GM23338 (cell line): ENCODE measurements around the gene METTL14.

Source experiments
- CREB1 ChIP-seq: fragments of 250-450 bp; sonication (Bioruptor Pico); IDR thresholded peaks from 2 replicates; pipeline ENCODE4 v1.5.0; 2020; ENCODE audit warnings: low read depth, mild to moderate bottlenecking, moderate library complexity
- EZH2 ChIP-seq: fragments of 200-600 bp; sonication (generic); IDR thresholded peaks from one replicate; pipeline ENCODE4 v1.8.0; 2017; ENCODE audit warnings: antibody characterized with exemption, mild to moderate bottlenecking, low read depth; ENCODE audit not compliant: unreplicated experiment
- EZH2phosphoT487 ChIP-seq: fragments of 200-600 bp; sonication (generic); IDR thresholded peaks from one replicate; pipeline ENCODE4 v1.8.1; 2018; ENCODE audit warnings: antibody characterized with exemption; ENCODE audit not compliant: unreplicated experiment
- JUNB ChIP-seq: IDR thresholded peaks from one replicate; pipeline ENCODE4 v1.6.1; 2016; ENCODE audit warnings: antibody characterized with exemption; ENCODE audit not compliant: unreplicated experiment
- NANOG ChIP-seq: IDR thresholded peaks from 2 replicates; pipeline ENCODE4 v1.6.1; 2016; ENCODE audit warnings: antibody characterized with exemption, borderline replicate concordance
- POLR2AphosphoS5 ChIP-seq: IDR thresholded peaks from 2 replicates; pipeline ENCODE4 v1.6.1; 2016; ENCODE audit warnings: antibody characterized with exemption, low read depth
- TF ChIP-seq, protein P1 (sequence below), 2 experiments: fragments of 200-600 bp in 1 of 2; sonication (generic) in 1 of 2; conservative IDR thresholded peaks; 2 replicates each; pipeline versions ENCODE4 v1.5.1 to v1.6.1; 2016 to 2017; ENCODE audit warnings: antibody characterized with exemption in 2 of 2, low read depth in 2 of 2, mild to moderate bottlenecking in 2 of 2, moderate library complexity in 1 of 2
- TF ChIP-seq, protein P2 (sequence below): IDR thresholded peaks from one replicate; pipeline ENCODE4 v1.6.1; 2018; ENCODE audit warnings: antibody characterized with exemption; ENCODE audit not compliant: unreplicated experiment
- TF ChIP-seq, protein P3 (sequence below): IDR thresholded peaks from 2 replicates; pipeline ENCODE4 v1.6.1; 2016; ENCODE audit warnings: antibody characterized with exemption

DNA sequence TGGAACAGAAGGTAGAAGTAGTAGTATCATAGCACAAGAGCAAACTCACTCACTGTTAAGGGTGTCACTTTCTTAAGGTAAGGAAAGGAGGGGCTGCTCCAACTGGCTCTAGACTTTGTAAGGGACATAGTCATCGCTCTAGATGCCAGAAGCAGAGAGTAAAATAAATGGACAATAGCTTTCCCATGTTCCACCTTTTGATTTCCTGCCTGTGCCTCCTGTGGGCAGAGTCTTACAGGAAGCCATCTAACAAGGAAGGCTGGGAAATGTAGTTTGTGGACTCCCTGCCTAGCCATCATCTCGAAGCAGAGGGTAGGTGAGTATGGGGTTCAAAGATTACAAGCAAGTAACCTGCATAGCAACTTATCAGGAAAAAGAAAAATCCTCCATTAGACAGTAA, 1.7 kb upstream of the METTL14 start:
- TF ChIP-seq, protein P1, sequence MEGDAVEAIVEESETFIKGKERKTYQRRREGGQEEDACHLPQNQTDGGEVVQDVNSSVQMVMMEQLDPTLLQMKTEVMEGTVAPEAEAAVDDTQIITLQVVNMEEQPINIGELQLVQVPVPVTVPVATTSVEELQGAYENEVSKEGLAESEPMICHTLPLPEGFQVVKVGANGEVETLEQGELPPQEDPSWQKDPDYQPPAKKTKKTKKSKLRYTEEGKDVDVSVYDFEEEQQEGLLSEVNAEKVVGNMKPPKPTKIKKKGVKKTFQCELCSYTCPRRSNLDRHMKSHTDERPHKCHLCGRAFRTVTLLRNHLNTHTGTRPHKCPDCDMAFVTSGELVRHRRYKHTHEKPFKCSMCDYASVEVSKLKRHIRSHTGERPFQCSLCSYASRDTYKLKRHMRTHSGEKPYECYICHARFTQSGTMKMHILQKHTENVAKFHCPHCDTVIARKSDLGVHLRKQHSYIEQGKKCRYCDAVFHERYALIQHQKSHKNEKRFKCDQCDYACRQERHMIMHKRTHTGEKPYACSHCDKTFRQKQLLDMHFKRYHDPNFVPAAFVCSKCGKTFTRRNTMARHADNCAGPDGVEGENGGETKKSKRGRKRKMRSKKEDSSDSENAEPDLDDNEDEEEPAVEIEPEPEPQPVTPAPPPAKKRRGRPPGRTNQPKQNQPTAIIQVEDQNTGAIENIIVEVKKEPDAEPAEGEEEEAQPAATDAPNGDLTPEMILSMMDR (conservative IDR thresholded peaks at IDR 0.05; ENCODE audit: low read depth in 2 of 2): no peak
- TF ChIP-seq POLR2AphosphoS5 (no peak), JUNB (no peak), EZH2 (no peak), EZH2phosphoT487 (no peak), CREB1 (CRISPR knock-in tag) (no peak), NANOG (no peak)
- TF ChIP-seq, protein P2, sequence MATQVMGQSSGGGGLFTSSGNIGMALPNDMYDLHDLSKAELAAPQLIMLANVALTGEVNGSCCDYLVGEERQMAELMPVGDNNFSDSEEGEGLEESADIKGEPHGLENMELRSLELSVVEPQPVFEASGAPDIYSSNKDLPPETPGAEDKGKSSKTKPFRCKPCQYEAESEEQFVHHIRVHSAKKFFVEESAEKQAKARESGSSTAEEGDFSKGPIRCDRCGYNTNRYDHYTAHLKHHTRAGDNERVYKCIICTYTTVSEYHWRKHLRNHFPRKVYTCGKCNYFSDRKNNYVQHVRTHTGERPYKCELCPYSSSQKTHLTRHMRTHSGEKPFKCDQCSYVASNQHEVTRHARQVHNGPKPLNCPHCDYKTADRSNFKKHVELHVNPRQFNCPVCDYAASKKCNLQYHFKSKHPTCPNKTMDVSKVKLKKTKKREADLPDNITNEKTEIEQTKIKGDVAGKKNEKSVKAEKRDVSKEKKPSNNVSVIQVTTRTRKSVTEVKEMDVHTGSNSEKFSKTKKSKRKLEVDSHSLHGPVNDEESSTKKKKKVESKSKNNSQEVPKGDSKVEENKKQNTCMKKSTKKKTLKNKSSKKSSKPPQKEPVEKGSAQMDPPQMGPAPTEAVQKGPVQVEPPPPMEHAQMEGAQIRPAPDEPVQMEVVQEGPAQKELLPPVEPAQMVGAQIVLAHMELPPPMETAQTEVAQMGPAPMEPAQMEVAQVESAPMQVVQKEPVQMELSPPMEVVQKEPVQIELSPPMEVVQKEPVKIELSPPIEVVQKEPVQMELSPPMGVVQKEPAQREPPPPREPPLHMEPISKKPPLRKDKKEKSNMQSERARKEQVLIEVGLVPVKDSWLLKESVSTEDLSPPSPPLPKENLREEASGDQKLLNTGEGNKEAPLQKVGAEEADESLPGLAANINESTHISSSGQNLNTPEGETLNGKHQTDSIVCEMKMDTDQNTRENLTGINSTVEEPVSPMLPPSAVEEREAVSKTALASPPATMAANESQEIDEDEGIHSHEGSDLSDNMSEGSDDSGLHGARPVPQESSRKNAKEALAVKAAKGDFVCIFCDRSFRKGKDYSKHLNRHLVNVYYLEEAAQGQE: no peak
- TF ChIP-seq, protein P3, sequence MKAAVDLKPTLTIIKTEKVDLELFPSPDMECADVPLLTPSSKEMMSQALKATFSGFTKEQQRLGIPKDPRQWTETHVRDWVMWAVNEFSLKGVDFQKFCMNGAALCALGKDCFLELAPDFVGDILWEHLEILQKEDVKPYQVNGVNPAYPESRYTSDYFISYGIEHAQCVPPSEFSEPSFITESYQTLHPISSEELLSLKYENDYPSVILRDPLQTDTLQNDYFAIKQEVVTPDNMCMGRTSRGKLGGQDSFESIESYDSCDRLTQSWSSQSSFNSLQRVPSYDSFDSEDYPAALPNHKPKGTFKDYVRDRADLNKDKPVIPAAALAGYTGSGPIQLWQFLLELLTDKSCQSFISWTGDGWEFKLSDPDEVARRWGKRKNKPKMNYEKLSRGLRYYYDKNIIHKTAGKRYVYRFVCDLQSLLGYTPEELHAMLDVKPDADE: peak; percentile 73
